ENCODE measurements around the gene CXCL14. TPM values are rescaled to one million over a fixed set of nuclear protein-coding genes. Genes with fewer than 3 reads are reported as not detected.

Gene CXCL14
- total and polyA plus RNA-seq, 2 of the 13 experiments (the other 11 are each of a cell fraction or from before 2014, with no cell fraction given), result not detected

- TF ChIP-seq ZXDC (CRISPR knock-in tag; IDR thresholded peaks at IDR 0.05) (no peak), MBNL3 (CRISPR knock-in tag; conservative IDR thresholded peaks at IDR 0.05) (no peak)
These were observed 31.1 kb downstream of the CXCL14 start (continued) for GRCh38 chr5:135547590-135548254.

GRCh38 chr5:135546912-135547311 is 31.9 kb downstream of the CXCL14 start:
- ATAC-seq (no peak), FAIRE-seq (no peak), DNase-seq (ENCODE audit: low spot score) (no peak)
- Histone ChIP-seq H3K9ac (ENCODE audit: insufficient read depth, low read depth, low read length) (no peak overlapping the region), H2AFZ (ENCODE audit: low read length) (no peak overlapping the region), H3K4me2 (ENCODE audit: low read depth, low read length) (no peak overlapping the region), H4K20me1 (ENCODE audit: insufficient read depth, low read length) (0 out of 2 replicates have a peak, but pooled peaks cover 2% of the 10 kb centered on the region), H3K9me3 (ENCODE audit: low read length) (no peaks in the 10 kb centered on the region), H3K4me3 (replicated peaks in 1 of 3; ENCODE audit: insufficient read depth in 1 of 3, low read depth in 2 of 3, low read length in 3 of 3) (no peak overlapping the region), H3K4me1 (ENCODE audit: insufficient read depth, low read length) (no peaks in the 10 kb centered on the region), H3K27ac (ENCODE audit: extremely low read length, insufficient read depth, low read length) (no peak overlapping the region), H3K27me3 (ENCODE audit: control insufficient read depth in 1 of 2, insufficient read depth in 2 of 2, low read length in 2 of 2) (peaks cover 0 to 15% of the 10 kb centered on the region in 2 experiments; a peak in 3 of 5 replicates), H3K36me3 (replicated peaks in 1 of 2; ENCODE audit: control insufficient read depth in 1 of 2, insufficient read depth in 2 of 2, low read length in 2 of 2) (no peaks in the 10 kb centered on the region), H3K79me2 (ENCODE audit: insufficient read depth, low read length) (no peaks in the 10 kb centered on the region)
- POLR2A ChIA-PET, result no interaction called here
- CTCF ChIA-PET (ENCODE audit: low intra/inter-chr PET ratio, low total read pairs), result no interaction called here
- intact Hi-C loops (cut with micrococcal nuclease; ENCODE audit: unreplicated experiment) (no loop called here), in situ Hi-C loops (cut with HindIII; ENCODE audit: extremely low pct_ligation_motif_present, low pct_unique_long_range_greater_than_20kb) (no loop called here)
- TF ChIP-seq FOXA1 (IDR thresholded peaks at IDR 0.05) (no peak), FOXA1 (CRISPR knock-in tag; IDR thresholded peaks at IDR 0.05) (no peak), RBM22 (optimal IDR thresholded peaks at IDR 0.05; ENCODE audit: low read length) (no peak), CCAR2 (optimal IDR thresholded peaks at IDR 0.05; ENCODE audit: low read depth, low read length) (no peak), ZNF569 (CRISPR knock-in tag; IDR thresholded peaks at IDR 0.05; ENCODE audit: borderline replicate concordance) (no peak), GPBP1L1 (CRISPR knock-in tag; IDR thresholded peaks at IDR 0.05) (no peak), NR2F1 (CRISPR knock-in tag; IDR thresholded peaks at IDR 0.05) (no peak), KDM3A (CRISPR knock-in tag; IDR thresholded peaks at IDR 0.05; ENCODE audit: low read depth) (no peak), ZBTB33 (CRISPR knock-in tag; IDR thresholded peaks at IDR 0.05) (no peak), TFDP2 (CRISPR knock-in tag; IDR thresholded peaks at IDR 0.05) (no peak), KLF9 (CRISPR knock-in tag; IDR thresholded peaks at IDR 0.05; ENCODE audit: low read depth) (no peak)
- 41% methylated on average over 4 of the region's 4 CpGs for WGBS (ENCODE audit: low lambda C conversion rate)
- no TSS peak for BruUV-seq (replicated peaks)

Measured in HepG2 (cell line).